GM12891 (cell line): ENCODE measurements around the gene IL1RAP.

ENCODE experiments used
- DNase-seq: peaks from one replicate; pipeline ENCODE4 v3.0.0; 2011; ENCODE audit warnings: low spot score; ENCODE audit not compliant: insufficient read length
- FAIRE-seq: peaks from 2 replicates; lab custom pipeline; 2011; peaks lifted over from hg19 to GRCh38; lab: Jason Lieb, UNC
- PAX5 ChIP-seq: IDR thresholded peaks from 2 replicates; pipeline ENCODE4 v1.6.1; 2011; ENCODE audit warnings: low read length, moderate library complexity, mild to moderate bottlenecking; ENCODE audit not compliant: insufficient read depth, severe bottlenecking
- POLR2A ChIP-seq: IDR thresholded peaks from 2 replicates; pipeline ENCODE4 v1.6.1; 2011; ENCODE audit warnings: low read depth, low read length, control low read depth
- POLR2AphosphoS5 ChIP-seq: IDR thresholded peaks from 2 replicates; pipeline ENCODE4 v1.6.1; 2011; ENCODE audit warnings: low read depth, low read length, control low read depth
- POU2F2 ChIP-seq: IDR thresholded peaks from 2 replicates; pipeline ENCODE4 v1.6.1; 2011; ENCODE audit warnings: low read depth, mild to moderate bottlenecking, control low read depth, low read length, moderate library complexity
- SPI1 ChIP-seq: IDR thresholded peaks from 2 replicates; pipeline ENCODE4 v1.6.1; 2011; ENCODE audit warnings: low read depth, low read length, control low read depth
- TAF1 ChIP-seq: IDR thresholded peaks from 2 replicates; pipeline ENCODE4 v1.6.1; 2011; ENCODE audit warnings: low read depth, low read length, control low read depth

IL1RAP gene

GRCh38 chr3:190494907-190495306, 19.0 kb upstream of the IL1RAP start:
- FAIRE-seq: no peak
- TF ChIP-seq TAF1 (no peak), POLR2A (no peak), PAX5 (no peak), POU2F2 (no peak), POLR2AphosphoS5 (no peak)
- no peak for DNase-seq

- TF ChIP-seq SPI1 (no peak), POLR2A (no peak), POU2F2 (no peak), PAX5 (no peak), TAF1 (no peak), POLR2AphosphoS5 (no peak)
- DNase-seq (no peak), FAIRE-seq (no peak)
Measured at GRCh38 chr3:190495354-190495753, 18.5 kb upstream of the IL1RAP start.

- TF ChIP-seq POLR2A (no peak), POLR2AphosphoS5 (no peak), POU2F2 (no peak), TAF1 (no peak), SPI1 (no peak), PAX5 (no peak)
- no peak for DNase-seq
- FAIRE-seq: no peak
Measured at GRCh38 chr3:190495796-190496195, 18.1 kb upstream of the IL1RAP start.

GRCh38 chr3:190496859-190497258, 17.0 kb upstream of the IL1RAP start:
- no peak for TF ChIP-seq TAF1
- no peak for TF ChIP-seq SPI1
- no peak for TF ChIP-seq POU2F2
- no peak for TF ChIP-seq PAX5
- no peak for TF ChIP-seq POLR2A
- TF ChIP-seq POLR2AphosphoS5: no peak
- DNase-seq (no peak), FAIRE-seq (no peak)

GRCh38 chr3:190497811-190498210, 16.1 kb upstream of the IL1RAP start:
- no peak for FAIRE-seq
- TF ChIP-seq SPI1: no peak
- TF ChIP-seq POLR2AphosphoS5: no peak
- no peak for TF ChIP-seq TAF1
- no peak for TF ChIP-seq PAX5
- no peak for TF ChIP-seq POU2F2
- no peak for TF ChIP-seq POLR2A
- DNase-seq: no peak

GRCh38 chr3:190498293-190498692, 15.6 kb upstream of the IL1RAP start:
- no peak for FAIRE-seq

GRCh38 chr3:190499122-190499521, 14.8 kb upstream of the IL1RAP start:
- DNase-seq: no peak
- TF ChIP-seq SPI1: no peak
- no peak for FAIRE-seq

More at GRCh38 chr3:190498293-190498692, 15.6 kb upstream of the IL1RAP start:
- TF ChIP-seq SPI1 (no peak), POU2F2 (no peak), TAF1 (no peak)
- no peak for DNase-seq

GRCh38 chr3:190502946-190503345, 10.9 kb upstream of the IL1RAP start:
- FAIRE-seq: no peak
- DNase-seq: no peak
- TF ChIP-seq POLR2A: no peak
- TF ChIP-seq SPI1: no peak
- TF ChIP-seq TAF1: no peak
- no peak for TF ChIP-seq POU2F2
- TF ChIP-seq POLR2AphosphoS5: no peak
- no peak for TF ChIP-seq PAX5

GRCh38 chr3:190504354-190505125, 9.3 kb upstream of the IL1RAP start:
- no peak for TF ChIP-seq PAX5
- TF ChIP-seq POU2F2: no peak
- no peak for TF ChIP-seq TAF1
- no peak for TF ChIP-seq POLR2AphosphoS5
- no peak for TF ChIP-seq SPI1
- FAIRE-seq (no peak), DNase-seq (no peak)

GRCh38 chr3:190505381-190506003, 8.4 kb upstream of the IL1RAP start:
- TF ChIP-seq PAX5 (no peak), POLR2AphosphoS5 (no peak), POU2F2 (no peak), SPI1 (no peak), TAF1 (no peak), POLR2A (no peak)
- no peak for DNase-seq
- no peak for FAIRE-seq
